NAMALWA (cell line): ENCODE data around the gene FOXE3.

ENCODE experiments used
- DNase-seq: peaks from one replicate; pipeline ENCODE4 v3.0.0-alpha.2; 2015; ENCODE audit warnings: low spot score

The FOXE3 gene

GRCh38 chr1:47415728-47416318 is at the start of gene FOXE3:
Gene FOXE3, plus strand, starts transcription at chr1:47416285. Its CDS starts 31 bp downstream, at chr1:47416316.
- no peak for DNase-seq

- no peak for DNase-seq
Measured at GRCh38 chr1:47367651-47368050, 48.4 kb upstream of the FOXE3 start.

GRCh38 chr1:47371016-47371517 is 45.0 kb upstream of the FOXE3 start:
- DNase-seq: no peak

- DNase-seq: no peak
Measured at GRCh38 chr1:47374501-47374900, 41.6 kb upstream of the FOXE3 start.

- no peak for DNase-seq
Measured at GRCh38 chr1:47378147-47378546, 37.9 kb upstream of the FOXE3 start.

GRCh38 chr1:47380699-47381098 is 35.4 kb upstream of the FOXE3 start:
- no peak for DNase-seq

GRCh38 chr1:47382399-47382983 is 33.6 kb upstream of the FOXE3 start:
- DNase-seq: no peak

GRCh38 chr1:47384083-47384482 is 32.0 kb upstream of the FOXE3 start:
- DNase-seq: no peak

GRCh38 chr1:47385020-47385419 is 31.1 kb upstream of the FOXE3 start:
- no peak for DNase-seq

- no peak for DNase-seq
Measured at GRCh38 chr1:47386268-47386667, 29.8 kb upstream of the FOXE3 start.

- no peak for DNase-seq
Measured at GRCh38 chr1:47388030-47388890, 27.8 kb upstream of the FOXE3 start.

GRCh38 chr1:47388891-47389238 is 27.2 kb upstream of the FOXE3 start:
- DNase-seq: peak; percentile 70

GRCh38 chr1:47389731-47390130 is 26.4 kb upstream of the FOXE3 start:
- DNase-seq: no peak

GRCh38 chr1:47390843-47391242 is 25.2 kb upstream of the FOXE3 start:
- DNase-seq: no peak

- no peak for DNase-seq
Measured at GRCh38 chr1:47393141-47393540, 22.9 kb upstream of the FOXE3 start.

- DNase-seq: no peak
Measured at GRCh38 chr1:47395433-47395832, 20.7 kb upstream of the FOXE3 start.

- no peak for DNase-seq
Measured at GRCh38 chr1:47396671-47397196, 19.4 kb upstream of the FOXE3 start.

- DNase-seq: peak; percentile 52
Measured at GRCh38 chr1:47399138-47399845, 16.8 kb upstream of the FOXE3 start.

GRCh38 chr1:47399846-47400155 is 16.3 kb upstream of the FOXE3 start:
- DNase-seq: no peak

- DNase-seq: no peak
Measured at GRCh38 chr1:47401761-47402160, 14.3 kb upstream of the FOXE3 start.

GRCh38 chr1:47402591-47402990 is 13.5 kb upstream of the FOXE3 start:
- DNase-seq: no peak

GRCh38 chr1:47403321-47403910 is 12.7 kb upstream of the FOXE3 start:
- no peak for DNase-seq
